Effector CD8-positive, alpha-beta T cell (primary cell): ENCODE measurements around the gene GLIS1.

ENCODE experiments used
- DNase-seq: peaks from one replicate; lab custom pipeline; 2025; lab: John Stamatoyannopoulos, UW

Gene GLIS1

GRCh38 chr1:53638360-53639035 lies 100.5 kb downstream of the GLIS1 start:
- no peak for DNase-seq

GRCh38 chr1:53637511-53638359 lies 101.2 kb downstream of the GLIS1 start:
- DNase-seq = no peak

GRCh38 chr1:53636621-53637171 lies 102.3 kb downstream of the GLIS1 start:
- no peak for DNase-seq

- no peak for DNase-seq
Measured at GRCh38 chr1:53634571-53634979, 104.4 kb downstream of the GLIS1 start.

- DNase-seq = no peak
Measured at GRCh38 chr1:53633073-53633704, 105.8 kb downstream of the GLIS1 start.

DNA sequence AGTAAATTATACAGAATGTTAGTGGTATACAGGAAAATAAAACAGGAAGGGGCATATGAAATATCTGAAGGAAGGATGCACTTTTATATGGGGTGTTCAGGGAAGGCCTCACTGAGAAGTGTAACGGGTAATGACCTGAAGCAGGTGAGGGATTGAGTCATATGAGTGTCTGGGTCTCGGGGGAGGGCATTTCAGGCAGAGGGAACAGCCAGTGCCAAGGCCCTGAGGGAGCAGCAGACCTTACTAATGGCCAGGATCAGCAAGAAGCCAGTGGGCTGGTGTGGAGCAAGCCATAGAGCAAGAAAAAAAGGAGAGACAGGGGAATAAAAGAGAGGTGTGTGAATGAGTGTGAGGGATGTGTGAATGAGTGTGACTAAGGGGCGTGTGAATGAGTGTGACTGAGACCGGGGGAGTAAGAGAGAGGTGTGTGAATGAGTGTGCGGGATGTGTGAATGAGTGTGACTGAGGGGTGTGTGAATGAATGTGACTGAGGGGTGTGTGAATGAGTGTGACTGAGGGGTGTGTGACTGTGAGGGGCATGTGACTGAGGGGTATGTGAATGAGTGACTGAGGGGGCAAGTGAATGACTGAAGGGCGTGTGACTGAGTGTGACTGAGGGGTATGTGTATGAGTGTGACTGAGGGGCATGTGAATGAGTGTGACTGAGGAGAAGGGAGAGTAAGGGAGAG lies 107.2 kb downstream of the GLIS1 start:
- DNase-seq = no peak

GRCh38 chr1:53629101-53629691 lies 109.8 kb downstream of the GLIS1 start:
- no peak for DNase-seq

GRCh38 chr1:53628286-53628955 lies 110.5 kb downstream of the GLIS1 start:
- no peak for DNase-seq

GRCh38 chr1:53627666-53628065 lies 111.3 kb downstream of the GLIS1 start:
- no peak for DNase-seq

GRCh38 chr1:53627031-53627430 lies 111.9 kb downstream of the GLIS1 start:
- no peak for DNase-seq

DNA sequence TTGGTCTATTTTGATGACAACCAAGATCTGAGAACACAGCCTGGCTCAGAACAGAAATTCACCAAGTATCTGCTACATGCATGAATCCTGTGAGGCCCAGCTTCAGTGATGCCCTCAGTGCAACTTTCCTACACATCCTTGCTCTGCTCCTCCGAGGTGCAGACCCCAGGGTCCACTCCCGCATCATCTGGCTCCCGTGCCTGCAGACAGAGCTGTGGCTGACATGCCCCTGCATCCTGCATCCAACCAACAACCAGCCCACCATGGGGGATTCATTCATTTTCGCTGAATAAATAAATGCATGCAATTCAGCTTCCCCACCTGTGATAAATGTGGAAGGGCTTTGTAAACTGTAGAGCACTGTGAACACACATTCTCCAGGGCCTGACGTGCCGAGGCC lies 112.3 kb downstream of the GLIS1 start:
- DNase-seq = no peak

- DNase-seq = no peak
Measured at GRCh38 chr1:53625766-53626520, 113.0 kb downstream of the GLIS1 start.

- no peak for DNase-seq
Measured at GRCh38 chr1:53625049-53625448, 113.9 kb downstream of the GLIS1 start.

GRCh38 chr1:53622531-53622930 lies 116.4 kb downstream of the GLIS1 start:
- no peak for DNase-seq

DNA sequence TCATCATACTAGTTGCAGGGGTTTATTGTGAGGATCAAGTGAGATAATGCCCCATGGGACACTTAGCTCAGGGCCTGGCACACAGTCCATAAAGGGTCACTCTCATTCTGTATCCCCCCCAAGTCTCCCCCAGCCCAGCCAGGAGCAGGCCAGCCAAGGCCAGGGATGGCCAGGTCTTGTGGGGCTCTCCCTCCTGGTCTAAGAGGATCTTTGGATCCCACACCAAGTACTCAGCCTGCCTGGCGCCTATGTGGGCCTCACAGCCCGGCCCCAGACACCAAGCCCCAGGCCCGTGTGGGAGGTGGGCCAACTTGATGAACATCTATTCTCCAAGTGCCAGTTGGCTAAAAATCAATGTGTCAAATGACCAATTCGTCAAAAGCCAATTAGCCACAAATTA lies 117.8 kb downstream of the GLIS1 start:
- no peak for DNase-seq

GRCh38 chr1:53620061-53620855 lies 118.7 kb downstream of the GLIS1 start:
- DNase-seq = no peak

DNA sequence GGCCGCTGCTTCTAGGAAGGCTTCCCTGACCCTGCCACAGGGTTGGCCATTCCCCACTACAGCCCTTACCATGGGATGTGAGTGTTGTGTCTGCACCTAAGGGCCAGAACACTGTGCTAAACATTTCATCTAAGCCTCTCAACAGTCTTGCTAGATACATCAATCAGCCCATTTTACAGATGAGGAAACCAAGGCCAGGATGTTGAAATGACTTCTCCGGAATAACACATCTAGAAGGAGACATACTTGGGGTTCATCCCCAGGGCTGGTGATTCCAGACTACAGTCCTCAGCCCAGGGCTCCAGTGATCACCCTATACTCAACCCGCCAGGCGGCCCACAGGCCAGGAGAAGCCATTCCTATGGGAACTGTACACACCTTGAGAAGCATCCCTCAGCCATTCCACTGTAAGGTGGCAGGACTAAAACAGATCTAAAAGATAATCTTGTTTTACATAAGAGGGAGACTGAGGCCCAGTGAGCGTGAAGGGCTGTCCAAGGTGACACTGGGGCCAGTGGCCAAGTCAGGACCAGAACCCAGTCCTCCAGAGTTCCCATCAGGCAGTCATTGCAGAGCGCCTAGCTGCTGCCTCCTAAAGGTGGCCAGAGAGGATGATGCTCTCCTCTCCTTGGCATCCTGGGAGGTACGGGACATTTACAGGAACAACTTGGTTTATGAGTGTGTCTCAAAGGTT lies 119.5 kb downstream of the GLIS1 start:
- DNase-seq = no peak

DNA sequence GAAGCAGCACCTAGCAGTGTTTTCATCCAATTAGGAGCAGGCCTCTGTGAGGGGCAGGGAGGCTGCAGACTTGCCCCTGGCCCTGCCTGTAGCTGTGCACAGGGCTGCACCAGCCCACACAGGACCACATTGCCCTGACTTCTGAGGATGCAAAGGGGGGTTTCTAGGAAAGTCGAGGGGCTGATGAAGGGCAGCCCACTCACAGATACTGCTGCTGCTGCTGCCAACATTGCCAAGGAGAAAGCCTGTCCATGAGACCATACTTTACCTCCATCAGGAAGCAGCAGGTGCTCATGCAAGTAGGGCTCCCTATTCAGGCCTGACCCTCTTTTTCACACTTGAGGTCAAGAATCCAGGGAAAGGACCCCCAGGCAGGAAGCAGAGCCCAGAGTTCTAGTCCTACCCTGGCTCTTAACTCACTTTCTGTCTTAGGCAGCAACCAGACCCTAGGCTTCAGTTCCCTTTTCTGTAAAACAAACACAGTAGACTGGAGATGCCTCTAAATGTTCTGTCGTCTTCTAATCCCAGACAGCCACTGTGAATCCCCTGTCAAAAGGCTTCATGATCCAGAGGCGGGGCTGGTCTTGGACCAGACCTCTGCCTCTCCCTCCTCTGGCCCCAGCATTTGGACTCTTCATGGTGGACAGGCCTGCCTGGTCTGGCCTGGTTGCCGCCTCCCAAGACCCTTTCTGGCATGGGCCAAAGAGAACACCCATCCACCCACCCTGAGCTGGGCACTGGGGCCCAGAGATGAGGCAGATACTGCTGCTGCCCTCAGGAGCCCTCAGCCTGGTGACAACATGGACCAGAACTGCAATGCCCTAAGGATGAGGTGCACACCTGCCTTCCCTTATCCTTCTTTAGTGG lies 120.2 kb downstream of the GLIS1 start:
- DNase-seq = no peak
